Stomach smooth muscle (tissue), 2 donors: Measurements from ENCODE around the gene IPCEF1.

ENCODE experiments used
- H3K27ac ChIP-seq: one replicate; pipeline ENCODE4 v1.7.0; 2013; ENCODE audit warnings: mild to moderate bottlenecking, low read length, inconsistent platforms
- H3K27me3 ChIP-seq, 2 donors: one replicate each; pipeline ENCODE4 v1.7.0; 2013; ENCODE audit warnings: low read length in 2 of 2; ENCODE audit not compliant: insufficient read depth in 2 of 2, control insufficient read depth in 1 of 2
- H3K36me3 ChIP-seq, 2 donors: one replicate each; pipeline ENCODE4 v1.7.0; 2013; ENCODE audit warnings: low read length in 2 of 2; ENCODE audit not compliant: control insufficient read depth in 2 of 2, insufficient read depth in 2 of 2
- H3K4me1 ChIP-seq: one replicate; pipeline ENCODE4 v1.7.0; 2013; ENCODE audit warnings: low read length; ENCODE audit not compliant: control insufficient read depth, insufficient read depth
- H3K4me3 ChIP-seq, 2 donors: one replicate each; pipeline ENCODE4 v1.7.0; 2013; ENCODE audit warnings: low read length in 2 of 2
- H3K9ac ChIP-seq, 2 donors: one replicate each; pipeline ENCODE4 v1.7.0; 2013; ENCODE audit warnings: low read length in 2 of 2, mild to moderate bottlenecking in 1 of 2
- H3K9me3 ChIP-seq, 2 donors: one replicate each; pipeline ENCODE4 v1.7.0; 2013; ENCODE audit warnings: low read length in 2 of 2; ENCODE audit not compliant: control insufficient read depth in 2 of 2
- donor health status: healthy.
- donor health status: Pancreatic carcinoma.

The IPCEF1 gene

GRCh38 chr6:154134471-154135147 lies 222.0 kb downstream of the IPCEF1 start:
- Histone ChIP-seq H3K9ac (no peak overlapping the region), H3K27me3 (no peaks in the 10 kb centered on the region), H3K36me3 (no peaks in the 10 kb centered on the region), H3K27ac (no peak overlapping the region), H3K4me1 (no peaks in the 10 kb centered on the region), H3K9me3 (no peaks in the 10 kb centered on the region), H3K4me3 (no peak overlapping the region)

GRCh38 chr6:154127657-154128056 lies 228.9 kb downstream of the IPCEF1 start:
- Histone ChIP-seq H3K4me3 (no peak overlapping the region), H3K9ac (no peak overlapping the region), H3K36me3 (no peaks in the 10 kb centered on the region), H3K4me1 (no peaks in the 10 kb centered on the region), H3K9me3 (no peaks in the 10 kb centered on the region), H3K27ac (no peak overlapping the region), H3K27me3 (no peaks in the 10 kb centered on the region)

GRCh38 chr6:154125421-154125820 lies 231.2 kb downstream of the IPCEF1 start:
- Histone ChIP-seq H3K27ac (no peak overlapping the region), H3K9me3 (no peaks in the 10 kb centered on the region), H3K4me3 (no peak overlapping the region), H3K9ac (no peak overlapping the region), H3K36me3 (no peaks in the 10 kb centered on the region), H3K27me3 (no peaks in the 10 kb centered on the region), H3K4me1 (no peaks in the 10 kb centered on the region)

- no peak overlapping the region for H3K27ac ChIP-seq
- no peaks in the 10 kb centered on the region for H3K4me1 ChIP-seq
- no peaks in the 10 kb centered on the region for H3K27me3 ChIP-seq
- H3K9ac ChIP-seq, result no peak overlapping the region
- H3K9me3 ChIP-seq, result no peaks in the 10 kb centered on the region
- H3K36me3 ChIP-seq, result no peaks in the 10 kb centered on the region
- H3K4me3 ChIP-seq, result no peak overlapping the region
Observed at GRCh38 chr6:154123155-154123956, 233.2 kb downstream of the IPCEF1 start.

- Histone ChIP-seq H3K27me3 (no peaks in the 10 kb centered on the region), H3K27ac (no peak overlapping the region), H3K4me3 (no peak overlapping the region), H3K9me3 (no peaks in the 10 kb centered on the region), H3K36me3 (no peaks in the 10 kb centered on the region), H3K9ac (no peak overlapping the region), H3K4me1 (no peaks in the 10 kb centered on the region)
Observed at GRCh38 chr6:154122195-154122925, 234.2 kb downstream of the IPCEF1 start.

- H3K9ac ChIP-seq, result no peak overlapping the region
- H3K4me3 ChIP-seq, result no peak overlapping the region
- H3K27me3 ChIP-seq, result no peaks in the 10 kb centered on the region
- H3K9me3 ChIP-seq, result no peaks in the 10 kb centered on the region
- no peaks in the 10 kb centered on the region for H3K36me3 ChIP-seq
- no peaks in the 10 kb centered on the region for H3K4me1 ChIP-seq
- no peak overlapping the region for H3K27ac ChIP-seq
Observed at GRCh38 chr6:154117485-154117884, 239.1 kb downstream of the IPCEF1 start.

- H3K27me3 ChIP-seq, result no peaks in the 10 kb centered on the region
Observed at GRCh38 chr6:154113392-154113791, 243.2 kb downstream of the IPCEF1 start.

GRCh38 chr6:154112181-154112809 lies 244.3 kb downstream of the IPCEF1 start:
- no peaks in the 10 kb centered on the region for H3K9me3 ChIP-seq
- no peaks in the 10 kb centered on the region for H3K36me3 ChIP-seq
- H3K27ac ChIP-seq, result no peak overlapping the region
- no peaks in the 10 kb centered on the region for H3K27me3 ChIP-seq
- H3K4me1 ChIP-seq, result no peaks in the 10 kb centered on the region
- H3K4me3 ChIP-seq, result no peak overlapping the region
- H3K9ac ChIP-seq, result no peak overlapping the region

More at GRCh38 chr6:154113392-154113791, 243.2 kb downstream of the IPCEF1 start:
- Histone ChIP-seq H3K36me3 (no peaks in the 10 kb centered on the region), H3K4me1 (no peaks in the 10 kb centered on the region), H3K4me3 (no peak overlapping the region), H3K9me3 (no peaks in the 10 kb centered on the region), H3K9ac (no peak overlapping the region), H3K27ac (no peak overlapping the region)

GRCh38 chr6:154111025-154111424 lies 245.6 kb downstream of the IPCEF1 start:
- Histone ChIP-seq H3K4me1 (no peaks in the 10 kb centered on the region), H3K27me3 (no peaks in the 10 kb centered on the region), H3K9me3 (no peaks in the 10 kb centered on the region), H3K36me3 (no peaks in the 10 kb centered on the region), H3K9ac (no peak overlapping the region), H3K4me3 (no peak overlapping the region), H3K27ac (no peak overlapping the region)

GRCh38 chr6:154106251-154106650 lies 250.4 kb downstream of the IPCEF1 start:
- no peaks in the 10 kb centered on the region for H3K36me3 ChIP-seq
- H3K4me1 ChIP-seq, result no peaks in the 10 kb centered on the region
- H3K27me3 ChIP-seq, result no peaks in the 10 kb centered on the region
- no peaks in the 10 kb centered on the region for H3K9me3 ChIP-seq
- no peak overlapping the region for H3K9ac ChIP-seq
- H3K27ac ChIP-seq, result no peak overlapping the region
- no peak overlapping the region for H3K4me3 ChIP-seq
